Stimulated activated CD8-positive, alpha-beta memory T cell treated with anti-CD3 and anti-CD28 coated beads, Interleukin-2, amount 100 ng/mL, for 1 hour (primary cell): ENCODE measurements around the gene ULK4.
A peak's percentile ranks its signal among the peaks of the same experiment; 100 is the strongest.
"Not testable (repeated sequence)": the region's sequence is repeated elsewhere in the genome, so short reads cannot be mapped to it uniquely, and the experiment has no call there.

Experiments used
- DNase-seq, 2 donors: peaks; one replicate each; pipeline ENCODE4 v3.0.0-alpha.2; 2020; ENCODE audit warnings: low read depth in 2 of 2

Gene ULK4

DNA sequence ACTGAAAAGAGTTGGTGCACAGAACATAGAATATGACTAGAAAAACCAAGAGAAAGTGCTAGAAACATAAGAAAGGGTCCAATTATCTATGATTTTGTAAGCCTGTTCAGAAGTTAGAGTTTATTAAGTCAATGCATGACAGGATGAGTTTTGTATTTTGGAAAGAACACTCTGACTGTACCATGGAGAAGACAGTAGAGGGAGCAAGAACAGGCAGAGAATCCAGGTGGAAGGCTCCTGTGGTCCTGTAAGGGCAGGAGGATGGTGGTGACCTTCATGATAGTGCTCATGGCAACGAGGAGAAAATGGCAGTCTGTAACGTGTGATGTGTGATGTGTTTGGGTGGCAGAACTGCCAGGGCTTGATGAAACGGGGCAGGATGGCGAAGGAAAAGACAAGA lies 513.5 kb downstream of the ULK4 start:
- no peak for DNase-seq

DNA sequence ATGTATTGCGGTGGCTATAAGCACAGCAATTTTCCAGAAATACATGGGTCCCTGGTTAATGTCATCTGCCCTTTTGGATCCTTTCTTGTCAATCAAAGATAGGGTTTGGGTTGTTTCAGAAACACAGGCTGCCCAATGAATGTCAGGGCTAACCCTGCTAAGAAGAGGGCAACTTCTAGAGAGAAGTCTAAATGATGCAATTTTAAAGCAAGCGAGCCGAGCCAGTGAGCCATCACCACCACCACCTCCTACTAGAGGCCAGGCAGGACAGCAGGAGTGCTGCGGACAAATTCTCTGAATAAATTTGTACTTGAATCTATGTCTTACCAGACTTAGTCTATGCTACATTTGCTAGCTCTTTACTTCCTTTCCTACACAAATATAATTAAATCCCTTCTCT lies 514.2 kb downstream of the ULK4 start:
- DNase-seq = no peak

DNA sequence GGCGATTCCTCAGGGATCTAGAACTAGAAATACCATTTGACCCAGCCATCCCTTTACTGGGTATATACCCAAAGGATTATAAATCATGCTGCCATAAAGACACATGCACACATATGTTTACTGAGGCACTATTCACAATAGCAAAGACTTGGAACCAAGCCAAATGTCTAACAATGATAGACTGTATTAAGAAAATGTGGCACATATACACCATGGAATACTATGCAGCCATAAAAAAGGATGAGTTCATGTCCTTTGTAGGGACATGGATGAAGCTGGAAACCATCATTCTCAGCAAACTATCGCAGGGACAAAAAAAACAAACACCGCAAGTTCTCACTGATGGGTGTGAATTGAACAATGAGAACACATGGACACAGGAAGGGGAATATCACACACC lies 515.6 kb downstream of the ULK4 start:
- DNase-seq = not testable (repeated sequence)

DNA sequence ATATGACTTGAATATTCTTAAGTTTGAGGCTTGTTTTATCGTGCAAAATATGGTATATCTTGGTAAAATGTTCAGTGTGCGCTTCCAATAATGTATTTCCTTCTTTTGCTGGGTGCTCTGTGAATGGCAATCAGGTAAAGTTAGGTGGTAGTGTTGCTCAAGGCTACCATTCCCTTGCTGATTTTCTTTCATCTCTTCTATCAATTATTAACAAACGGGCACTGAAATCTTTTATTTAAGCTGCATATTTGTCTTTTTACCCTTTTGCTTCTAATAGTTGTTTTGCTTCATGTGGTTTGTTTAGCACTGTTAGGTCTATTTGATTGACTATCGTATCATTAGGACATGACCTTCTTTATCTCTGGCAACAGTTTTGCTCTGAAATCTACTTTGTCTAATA lies 520.3 kb downstream of the ULK4 start:
- DNase-seq = no peak

DNA sequence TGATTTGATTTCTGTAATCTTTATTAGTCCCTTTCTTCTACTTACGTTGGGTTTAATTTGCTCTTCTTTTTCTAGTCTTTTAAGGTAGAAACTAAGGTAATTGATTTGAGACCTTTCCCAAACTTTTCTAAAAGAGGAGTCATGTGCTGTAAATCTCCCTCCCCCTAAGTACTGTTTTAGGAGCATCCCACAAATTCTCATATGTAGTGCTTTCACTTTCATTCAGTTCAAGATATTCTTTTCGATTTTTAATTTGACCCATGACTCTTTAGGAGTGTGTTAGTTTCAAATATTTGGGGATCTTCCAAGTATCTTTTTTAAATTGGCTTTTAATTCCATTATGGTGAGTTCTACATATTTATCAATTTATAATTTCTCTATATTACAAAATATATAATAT lies 520.8 kb downstream of the ULK4 start:
- no peak for DNase-seq

DNA sequence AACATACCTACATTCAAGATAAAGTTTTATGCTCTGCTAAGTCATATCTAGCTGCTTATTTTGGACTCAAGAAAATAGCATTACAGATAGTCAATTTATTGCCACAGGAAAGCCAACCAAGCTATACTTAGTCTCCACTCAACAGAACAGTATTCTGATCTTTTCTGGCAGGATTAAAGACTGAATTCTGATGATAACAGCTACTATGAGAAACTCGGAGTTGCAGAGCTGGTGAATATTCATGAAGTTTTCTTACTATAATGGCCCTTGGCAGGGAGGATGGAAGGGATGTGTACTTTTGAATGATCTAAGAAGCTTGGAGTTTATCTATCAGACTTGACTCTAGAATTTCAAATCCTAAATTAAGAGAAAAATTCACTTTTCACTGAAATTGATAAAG lies 524.9 kb downstream of the ULK4 start:
- DNase-seq = no peak

DNA sequence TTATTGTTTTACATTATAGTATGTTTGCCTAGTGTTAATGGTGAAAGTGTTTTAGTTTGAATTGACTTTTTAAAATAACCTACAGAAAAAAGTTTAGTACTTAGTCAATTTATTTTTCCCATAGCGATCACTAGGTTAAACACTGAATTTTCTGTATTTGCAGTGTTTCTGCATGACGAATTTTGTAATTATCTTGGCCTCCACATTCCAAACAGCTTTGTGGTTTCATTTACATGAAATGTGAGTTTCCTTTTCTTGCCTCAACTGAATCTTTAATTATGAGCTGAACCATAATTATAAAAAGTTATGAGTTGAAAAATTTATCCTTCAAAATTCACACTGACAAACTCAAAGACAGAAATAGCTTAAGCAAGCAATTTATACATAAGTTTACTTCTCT lies 527.1 kb downstream of the ULK4 start:
- DNase-seq = no peak

DNA sequence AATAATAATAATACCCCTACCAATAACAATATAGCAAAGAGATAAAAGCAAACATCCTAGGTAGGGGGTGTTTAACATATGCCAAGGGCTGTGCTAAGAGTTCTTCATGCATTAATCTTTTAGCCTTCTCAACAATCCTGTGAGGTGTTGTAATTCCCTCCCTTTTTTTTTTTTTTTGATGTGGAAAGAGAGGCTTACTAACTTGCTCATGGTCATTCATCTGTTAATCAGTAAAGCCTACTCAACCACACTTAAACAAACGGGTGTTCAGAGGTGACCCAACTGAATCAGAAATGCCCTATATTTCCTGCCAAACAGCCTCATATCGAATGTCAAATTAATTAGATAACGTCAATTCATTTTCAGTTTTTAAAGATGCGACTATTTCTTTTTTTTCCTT lies 530.5 kb downstream of the ULK4 start:
- no peak for DNase-seq

DNA sequence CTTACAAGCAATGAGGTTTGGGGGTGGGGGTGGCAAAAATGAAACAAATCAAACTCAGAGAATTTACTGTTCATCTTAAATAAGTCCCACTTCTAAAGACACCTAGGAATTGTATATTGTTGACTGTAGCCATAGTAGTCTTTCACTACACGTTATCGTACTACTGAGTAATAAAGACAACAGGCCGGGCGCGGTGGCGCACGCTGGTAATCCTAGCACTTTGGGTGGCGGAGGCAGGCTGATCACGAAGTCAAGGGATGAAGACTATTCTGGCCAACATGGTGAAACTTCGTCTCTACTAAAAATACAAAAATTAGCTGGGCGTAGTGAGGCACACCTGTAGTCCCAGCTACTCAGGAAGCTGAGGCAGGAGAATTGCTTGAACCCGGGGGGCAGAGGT lies 531.0 kb downstream of the ULK4 start:
- no peak for DNase-seq

DNA sequence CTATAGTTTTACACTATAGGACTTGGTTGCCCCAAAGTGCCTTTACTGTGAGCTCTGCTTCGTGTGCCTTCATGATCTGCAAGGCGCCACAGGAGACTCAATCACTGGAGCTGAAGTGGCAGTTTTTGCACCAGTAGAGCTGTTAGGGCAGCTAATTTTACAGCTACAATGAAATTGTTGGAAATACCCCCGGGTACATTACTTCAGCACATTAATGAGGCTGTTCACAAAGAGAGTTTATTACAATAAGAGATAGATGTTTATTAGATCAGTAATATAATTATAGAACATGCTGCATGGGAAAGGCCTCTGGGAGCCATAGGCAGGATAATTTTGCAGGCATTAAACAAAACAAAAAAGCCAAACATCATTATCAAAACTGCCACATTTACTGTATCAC lies 531.5 kb downstream of the ULK4 start:
- DNase-seq = no peak

DNA sequence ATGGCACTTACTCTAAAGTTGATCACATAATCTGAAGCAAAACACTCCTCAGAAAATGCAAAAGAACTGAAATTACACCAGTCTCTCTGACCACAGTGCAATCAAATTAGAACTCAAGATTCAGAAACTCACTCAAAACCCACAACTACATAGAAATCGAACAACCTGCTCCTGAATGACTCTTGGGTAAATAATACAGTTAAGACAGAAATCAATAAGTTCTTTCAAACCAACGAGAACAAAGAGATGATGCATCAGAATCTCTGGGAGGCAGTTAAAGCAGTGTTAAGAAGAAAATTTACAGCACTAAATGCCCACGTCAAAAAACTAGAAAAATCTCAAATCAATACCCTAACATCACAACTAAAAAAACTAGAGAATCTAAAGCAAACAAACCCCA lies 535.4 kb downstream of the ULK4 start:
- DNase-seq = no peak

DNA sequence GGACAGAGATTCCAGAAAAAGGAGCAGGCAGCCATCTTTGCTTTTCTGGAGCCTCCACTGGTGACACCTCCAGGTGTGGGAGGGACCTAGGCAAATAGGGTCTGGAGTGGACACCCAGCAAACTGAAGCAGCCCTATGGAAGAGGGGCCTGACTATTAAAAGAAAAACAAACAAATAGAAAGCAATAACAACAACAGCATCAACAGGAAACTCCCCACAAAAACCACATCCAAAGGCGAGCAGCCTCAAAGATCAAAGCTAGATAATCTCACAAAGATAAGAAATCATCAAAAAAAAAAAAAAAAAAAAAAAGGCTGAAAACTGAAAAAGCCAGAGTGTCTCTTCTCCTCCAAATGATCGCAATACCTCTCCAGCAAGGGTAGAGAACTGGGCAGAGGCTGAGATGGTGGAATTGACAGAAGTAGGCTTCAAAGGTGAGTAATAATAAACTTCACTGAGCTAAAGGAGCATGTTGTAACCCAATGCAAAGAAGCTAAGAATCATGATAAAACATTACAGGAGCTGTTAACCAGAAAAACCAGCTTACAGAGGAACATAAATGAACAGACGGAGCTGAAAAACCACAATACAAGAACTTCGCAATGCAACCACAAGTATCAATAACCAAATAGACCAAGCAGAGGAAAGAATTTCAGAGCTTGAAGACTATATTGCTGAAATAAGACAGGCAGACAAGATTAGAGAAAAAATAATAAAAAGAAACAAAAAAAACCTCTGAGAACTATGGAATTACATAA lies 537.2 kb downstream of the ULK4 start:
- no peak for DNase-seq

DNA sequence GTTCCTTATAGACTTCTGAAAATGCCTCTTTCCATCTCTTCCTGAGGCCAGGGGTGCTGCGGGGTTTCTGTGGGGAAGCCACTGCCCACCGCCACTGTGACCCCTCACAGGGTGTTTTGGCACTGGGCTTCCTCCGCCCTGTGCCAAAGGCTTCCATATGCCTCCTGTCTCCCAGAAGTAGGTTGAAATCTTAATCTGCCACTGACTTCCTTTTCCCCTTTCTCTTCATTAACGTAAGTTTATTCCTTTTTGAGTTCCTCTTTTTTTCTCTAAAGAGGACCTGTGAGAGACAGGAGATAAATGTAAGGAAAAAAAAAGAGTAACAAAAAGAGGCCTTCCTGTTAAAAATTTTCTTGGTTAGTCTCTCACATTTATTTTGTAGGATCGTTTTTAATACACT lies 542.1 kb downstream of the ULK4 start:
- no peak for DNase-seq

DNA sequence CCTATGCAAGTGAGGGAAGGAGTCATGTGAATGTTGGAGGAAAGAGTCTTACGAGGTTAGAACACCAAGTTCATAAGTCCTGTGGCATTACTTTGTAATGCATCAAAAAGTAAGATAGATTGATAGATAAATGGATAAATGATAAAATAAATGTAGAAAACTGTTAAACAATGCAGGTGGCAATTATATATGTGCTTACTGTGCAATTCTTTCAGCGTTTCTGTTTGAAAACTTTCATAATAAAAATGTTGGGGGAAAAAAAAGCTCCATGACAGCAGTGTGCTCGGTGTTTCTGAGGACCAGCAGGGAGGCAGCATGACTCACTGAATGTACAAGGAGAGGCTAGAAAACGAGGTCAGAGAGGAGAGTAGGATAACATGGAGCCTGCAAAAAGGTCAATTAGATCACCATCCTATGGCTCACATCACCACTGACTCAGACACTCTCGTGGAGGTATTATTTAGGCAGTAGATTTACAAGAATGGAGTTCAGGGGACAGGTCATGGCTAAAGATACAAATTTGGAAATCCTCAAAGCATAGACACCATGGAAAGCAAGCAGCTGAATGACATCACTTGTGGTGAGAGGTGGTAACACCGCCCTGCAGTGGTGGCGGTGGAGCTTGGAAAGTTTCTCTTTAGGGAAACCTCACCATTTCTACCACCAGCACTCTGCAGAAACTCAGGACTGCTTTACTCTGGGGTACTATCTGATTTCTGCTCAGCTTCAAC lies 542.8 kb downstream of the ULK4 start:
- peak; percentile 5 to 10 for DNase-seq

DNA sequence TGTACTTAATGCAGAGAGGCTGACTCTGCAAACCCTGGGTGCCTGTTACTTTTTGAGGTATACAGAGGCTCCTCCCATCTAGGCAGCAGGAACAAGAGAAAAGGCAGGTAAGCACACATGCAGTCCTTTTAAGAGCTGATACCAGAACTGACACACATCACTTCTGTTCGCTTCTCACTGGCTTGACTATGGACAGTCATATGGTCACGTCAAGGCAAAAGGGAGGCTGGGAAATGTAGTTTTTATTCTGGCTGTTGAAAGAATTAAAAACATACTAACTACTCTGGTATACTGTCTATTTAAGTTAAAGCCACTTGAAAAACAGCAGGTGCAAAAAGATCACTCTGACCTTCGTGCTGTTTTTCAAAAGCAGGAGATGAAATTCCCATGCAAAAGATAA lies 544.3 kb downstream of the ULK4 start:
- DNase-seq = no peak

DNA sequence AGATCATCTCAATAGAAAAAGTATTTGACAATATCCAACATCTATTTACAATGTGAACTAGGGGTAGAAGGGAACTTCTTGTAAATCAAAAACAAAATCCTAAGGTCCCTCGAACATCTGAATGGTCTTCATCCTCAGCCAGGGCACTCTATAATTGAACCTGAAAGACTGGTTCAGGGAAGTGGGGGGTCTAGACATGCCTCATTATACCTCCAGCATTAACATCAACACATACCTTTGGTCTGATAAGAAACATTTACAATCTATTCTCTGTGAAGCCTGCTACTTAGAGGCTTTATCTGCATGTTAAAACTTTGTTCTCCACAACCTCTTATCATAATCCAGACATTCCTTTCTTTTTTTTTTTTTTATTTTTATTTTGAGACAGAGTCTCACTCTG lies 550.8 kb downstream of the ULK4 start:
- DNase-seq = no peak

DNA sequence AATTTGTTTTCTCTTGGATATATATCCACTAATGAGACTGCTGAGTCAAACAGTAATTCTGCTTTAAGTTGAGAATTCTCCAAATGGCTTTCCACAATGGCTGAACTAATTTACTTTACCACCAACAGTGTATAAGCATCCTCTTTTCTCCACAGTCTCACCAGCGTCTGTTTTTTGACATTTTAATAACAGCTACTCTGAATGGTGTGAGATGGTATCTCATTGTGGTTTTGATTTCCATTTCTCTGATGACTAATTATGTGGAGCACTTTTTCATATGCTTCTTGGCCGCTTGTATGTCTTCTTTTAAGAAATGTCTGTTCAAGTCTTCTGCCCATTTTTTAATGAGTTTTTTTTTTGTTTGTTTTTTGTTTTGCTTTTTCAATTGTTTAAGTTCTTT lies 556.4 kb downstream of the ULK4 start:
- DNase-seq = no peak

DNA sequence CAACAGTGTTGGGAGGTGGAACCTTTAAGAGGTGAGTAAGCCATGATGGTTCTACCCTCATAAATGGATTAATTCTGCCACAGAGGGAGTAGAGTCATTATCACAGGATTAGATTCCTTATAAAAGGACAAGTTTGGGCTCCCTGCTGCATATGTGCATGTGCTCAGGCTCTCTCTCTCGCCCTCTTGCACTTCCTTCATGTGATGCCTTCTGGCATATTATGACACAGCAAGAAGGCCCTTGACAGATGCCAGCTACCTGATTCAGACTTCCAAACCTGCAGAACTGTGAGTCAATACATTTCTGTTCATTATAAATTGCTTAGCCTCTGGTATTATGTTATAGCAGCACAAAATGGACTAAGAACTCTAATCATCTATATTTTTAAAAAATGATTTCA lies 557.3 kb downstream of the ULK4 start:
- no peak for DNase-seq

DNA sequence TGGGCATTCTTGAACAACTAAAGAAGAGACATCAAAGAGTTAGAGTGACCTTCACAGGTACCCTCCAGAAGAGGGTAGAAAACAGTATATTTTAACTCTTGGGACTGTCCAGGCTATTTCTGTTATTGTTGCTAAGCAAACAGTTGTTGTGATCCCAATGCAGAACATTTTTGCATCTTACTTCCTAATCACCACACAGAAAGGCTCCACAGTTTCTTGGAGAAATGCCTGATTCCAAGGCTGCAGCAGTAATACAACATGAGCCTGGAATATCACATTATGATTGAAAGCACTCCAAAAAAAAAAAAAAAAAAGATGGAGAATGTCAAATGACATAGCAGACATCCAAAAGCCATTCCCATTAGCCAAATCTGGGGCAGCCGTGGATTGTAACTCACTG lies 567.0 kb downstream of the ULK4 start:
- DNase-seq = no peak

DNA sequence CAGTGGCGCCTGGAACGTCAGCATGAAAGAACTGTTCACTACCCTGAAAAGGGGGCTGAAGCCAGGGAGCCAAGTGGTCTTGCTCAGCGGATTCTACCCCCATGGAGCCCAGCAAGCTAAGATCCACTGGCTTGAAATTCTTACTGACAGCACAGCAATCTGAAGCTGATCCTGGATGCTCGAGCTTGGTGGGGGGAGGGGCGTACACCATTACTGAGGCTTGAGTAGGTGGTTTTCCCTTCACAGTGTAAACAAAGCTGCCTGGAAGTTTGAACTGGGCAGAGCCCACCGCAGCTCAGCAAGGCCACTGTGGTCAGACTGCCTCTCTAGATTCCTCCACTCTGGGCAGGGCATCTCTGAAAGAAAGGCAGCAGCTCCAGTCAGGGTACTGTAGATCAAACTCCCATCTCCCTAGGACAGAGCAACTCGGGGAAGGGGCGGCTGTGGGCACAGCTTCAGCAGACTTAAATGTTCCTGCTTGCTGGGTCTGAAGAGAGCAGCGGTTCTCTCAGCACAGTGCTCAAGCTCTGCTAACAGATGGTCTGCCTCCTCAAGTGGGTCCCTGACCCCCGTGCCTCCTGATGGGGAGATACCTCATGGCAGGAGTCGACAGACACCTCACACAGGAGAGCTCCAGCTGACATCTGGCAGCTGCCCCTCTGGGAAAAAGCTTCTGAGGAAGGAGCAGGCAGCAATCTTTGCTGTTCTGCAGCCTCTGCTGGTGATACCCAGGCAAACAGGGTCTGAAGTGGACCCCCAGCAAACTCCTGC lies 591.0 kb downstream of the ULK4 start:
- not testable (repeated sequence) for DNase-seq

DNA sequence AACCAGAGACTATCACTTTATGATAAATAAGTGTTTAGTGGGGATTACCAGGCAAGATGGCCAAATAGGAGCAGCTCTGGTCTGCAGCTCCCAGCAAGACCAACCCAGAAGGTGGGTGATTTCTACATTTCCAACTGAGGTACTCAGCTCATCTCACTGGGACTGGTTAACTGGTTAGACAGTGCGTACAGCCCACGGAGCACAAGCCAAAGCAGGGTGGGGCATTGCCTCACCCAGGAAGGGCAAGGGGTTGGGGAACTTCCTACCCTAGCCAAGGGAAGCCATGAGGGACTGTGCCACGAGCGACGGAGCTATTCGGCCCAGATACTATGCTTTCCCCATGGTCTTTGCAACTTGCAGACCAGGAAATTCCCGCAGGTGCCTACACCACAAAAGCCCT lies 591.6 kb downstream of the ULK4 start:
- no peak for DNase-seq

DNA sequence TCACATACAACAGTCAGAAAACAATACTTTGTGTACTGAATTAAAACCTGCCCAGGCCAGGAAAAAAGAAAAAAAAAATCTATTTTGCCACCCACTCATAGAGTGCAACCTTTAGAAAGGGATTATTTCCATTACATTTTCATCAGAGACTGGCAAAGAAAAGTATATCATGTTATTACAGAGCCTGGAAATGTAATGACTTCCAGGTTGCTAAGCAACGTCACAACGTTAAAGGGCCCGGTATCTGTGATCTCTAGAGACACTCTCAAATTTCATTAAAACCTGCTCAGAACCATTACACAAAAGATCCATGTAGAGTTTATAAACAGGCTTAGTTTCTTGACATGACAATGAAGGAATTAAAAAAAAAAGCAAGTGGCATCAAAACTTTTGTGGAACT lies 592.1 kb downstream of the ULK4 start:
- no peak for DNase-seq

DNA sequence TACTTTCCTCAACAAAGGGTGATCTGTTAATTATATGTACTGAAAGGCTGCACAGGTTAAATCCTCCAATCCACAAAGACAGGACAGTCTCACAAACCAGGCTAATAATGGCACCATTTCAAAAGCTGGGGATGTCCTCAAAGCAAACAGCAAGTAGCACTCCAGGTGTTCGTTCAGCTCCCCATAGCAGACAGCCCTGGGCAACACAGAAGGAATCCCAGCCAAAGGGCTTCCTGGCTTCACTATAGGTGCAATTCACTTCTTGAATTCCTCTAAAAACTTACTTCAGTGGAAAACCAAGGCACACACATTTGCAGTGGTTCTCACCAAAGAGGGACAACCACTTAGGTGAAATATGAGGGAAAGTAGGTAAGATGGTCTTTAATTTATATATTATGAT lies 595.9 kb downstream of the ULK4 start:
- no peak for DNase-seq
